C4-2B (cell line): ENCODE results near the gene PTPRM.

Experiments used
- CTCF ChIP-seq: fragments of 450-650 bp; conservative IDR thresholded peaks from 2 replicates; pipeline ENCODE4 v1.5.1; 2017; ENCODE audit warnings: mild to moderate bottlenecking
- ZFX ChIP-seq: fragments of 450-650 bp; IDR thresholded peaks from 2 replicates; pipeline ENCODE4 v1.6.1; 2017

GRCh38 chr18:8307960-8308359 lies 740.8 kb downstream of the PTPRM start:
- TF ChIP-seq CTCF (no peak), ZFX (no peak)
